GM23338 (cell line): Measurements from ENCODE around the gene PIM2.

ENCODE experiments used
- CREB1 ChIP-seq: fragments of 250-450 bp; sonication (Bioruptor Pico); IDR thresholded peaks from 2 replicates; pipeline ENCODE4 v1.5.0; 2020; ENCODE audit warnings: low read depth, mild to moderate bottlenecking, moderate library complexity
- EZH2phosphoT487 ChIP-seq: fragments of 200-600 bp; sonication (generic); IDR thresholded peaks from one replicate; pipeline ENCODE4 v1.8.1; 2018; ENCODE audit warnings: antibody characterized with exemption; ENCODE audit not compliant: unreplicated experiment
- TF ChIP-seq, protein P1 (sequence below), 2 experiments: fragments of 200-600 bp in 1 of 2; sonication (generic) in 1 of 2; conservative IDR thresholded peaks; 2 replicates each; pipeline versions ENCODE4 v1.5.1 to v1.6.1; 2016 to 2017; ENCODE audit warnings: antibody characterized with exemption in 2 of 2, low read depth in 2 of 2, mild to moderate bottlenecking in 2 of 2, moderate library complexity in 1 of 2

DNA sequence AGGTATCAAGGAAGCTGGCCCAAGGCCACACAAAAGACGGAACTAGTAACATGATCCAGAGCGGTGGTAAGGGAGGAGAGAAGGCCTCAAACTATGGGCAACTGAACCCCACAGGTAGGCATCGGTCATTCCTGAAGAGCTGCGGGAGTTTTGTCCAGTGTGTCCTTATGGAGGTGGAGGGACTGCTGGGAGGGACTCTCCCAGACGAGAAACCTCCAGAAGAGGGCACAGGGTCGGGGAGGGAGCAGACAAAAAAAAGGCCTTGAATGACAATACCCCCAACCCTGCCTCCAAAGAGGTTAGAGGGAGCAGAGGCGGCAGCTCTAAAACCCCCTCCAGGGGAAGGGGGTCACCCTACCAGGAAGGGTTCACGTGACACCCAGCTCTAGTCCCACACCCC lies 14.6 kb downstream of the PIM2 start:
- TF ChIP-seq, protein P1, sequence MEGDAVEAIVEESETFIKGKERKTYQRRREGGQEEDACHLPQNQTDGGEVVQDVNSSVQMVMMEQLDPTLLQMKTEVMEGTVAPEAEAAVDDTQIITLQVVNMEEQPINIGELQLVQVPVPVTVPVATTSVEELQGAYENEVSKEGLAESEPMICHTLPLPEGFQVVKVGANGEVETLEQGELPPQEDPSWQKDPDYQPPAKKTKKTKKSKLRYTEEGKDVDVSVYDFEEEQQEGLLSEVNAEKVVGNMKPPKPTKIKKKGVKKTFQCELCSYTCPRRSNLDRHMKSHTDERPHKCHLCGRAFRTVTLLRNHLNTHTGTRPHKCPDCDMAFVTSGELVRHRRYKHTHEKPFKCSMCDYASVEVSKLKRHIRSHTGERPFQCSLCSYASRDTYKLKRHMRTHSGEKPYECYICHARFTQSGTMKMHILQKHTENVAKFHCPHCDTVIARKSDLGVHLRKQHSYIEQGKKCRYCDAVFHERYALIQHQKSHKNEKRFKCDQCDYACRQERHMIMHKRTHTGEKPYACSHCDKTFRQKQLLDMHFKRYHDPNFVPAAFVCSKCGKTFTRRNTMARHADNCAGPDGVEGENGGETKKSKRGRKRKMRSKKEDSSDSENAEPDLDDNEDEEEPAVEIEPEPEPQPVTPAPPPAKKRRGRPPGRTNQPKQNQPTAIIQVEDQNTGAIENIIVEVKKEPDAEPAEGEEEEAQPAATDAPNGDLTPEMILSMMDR (conservative IDR thresholded peaks at IDR 0.05; ENCODE audit: low read depth in 2 of 2) = no peak
- TF ChIP-seq CREB1 = no peak
- no peak for TF ChIP-seq EZH2phosphoT487
